ENCODE measurements around the gene UBE4A. TPM values are rescaled to one million over a fixed set of nuclear protein-coding genes. Genes with fewer than 3 reads are reported as not detected.

Gene UBE4A
- total and polyA plus RNA-seq, 10 of the 15 experiments (the other 5 are each of a cell fraction or from before 2014, with no cell fraction given): 6.2 to 39.6 (median 30.3) TPM

GRCh38 chr11:118359295-118359958 is at the start of gene UBE4A (continued):
- peak; percentile 93 for TF ChIP-seq POLR2AphosphoS2 (IDR thresholded peaks at IDR 0.05; ENCODE audit: low read depth, low read length)
- peak; percentile 73 for TF ChIP-seq RELB (IDR thresholded peaks at IDR 0.05; ENCODE audit: low read depth)
- TF ChIP-seq BCLAF1 (IDR thresholded peaks at IDR 0.05): no peak
- TF ChIP-seq MYB (IDR thresholded peaks at IDR 0.05; ENCODE audit: borderline replicate concordance, low read depth, low read length): no peak
- TF ChIP-seq ZBED1 (IDR thresholded peaks at IDR 0.05; ENCODE audit: borderline replicate concordance): no peak
- peak; percentile 45; the same call in 1 of the 2 replicates for TF ChIP-seq MTA2 (IDR thresholded peaks at IDR 0.05; ENCODE audit: low read depth)
- peak; percentile 92 for TF ChIP-seq PML (IDR thresholded peaks at IDR 0.05; ENCODE audit: low read length)
- no peak for TF ChIP-seq STAT1 (conservative IDR thresholded peaks at IDR 0.05)
- no peak for TF ChIP-seq BMI1 (IDR thresholded peaks at IDR 0.05; ENCODE audit: borderline replicate concordance)
- peak; percentile 49; the same call in 1 of the 2 replicates for TF ChIP-seq GATAD2B (conservative IDR thresholded peaks at IDR 0.05; ENCODE audit: low read depth)
- TF ChIP-seq BRCA1 (IDR thresholded peaks at IDR 0.05; ENCODE audit: low read depth, low read length): no peak
- peak; percentile 23; the same call in 1 of the 2 replicates for TF ChIP-seq SMC3 (IDR thresholded peaks at IDR 0.05; ENCODE audit: borderline replicate concordance, low read length)
- TF ChIP-seq ETV6 (conservative IDR thresholded peaks at IDR 0.05 in 1 of 2, IDR thresholded peaks at IDR 0.05 in 1 of 2; ENCODE audit: borderline replicate concordance in 1 of 2, low read depth in 1 of 2): peak in 1 of 2 experiments; percentile 77; a peak in 2 of 4 replicates
- TF ChIP-seq NFYB (IDR thresholded peaks at IDR 0.05; ENCODE audit: insufficient read depth, low read depth, low read length): no peak
- no peak for TF ChIP-seq TCF7 (IDR thresholded peaks at IDR 0.05; ENCODE audit: borderline replicate concordance)
- 0 out of 2 replicates have a peak, but pooled peaks have one; percentile 28 for TF ChIP-seq WRNIP1 (IDR thresholded peaks at IDR 0.05; ENCODE audit: borderline replicate concordance, low read depth, low read length)
- TF ChIP-seq MYC (IDR thresholded peaks at IDR 0.05; ENCODE audit: insufficient read depth, insufficient read length, insufficient replicate concordance, low read length, severe bottlenecking): peak; percentile 72
- peak; percentile 5 to 78; a peak in 3 of 4 replicates for TF ChIP-seq SRF (IDR thresholded peaks at IDR 0.05; ENCODE audit: low read depth in 2 of 2, low read length in 2 of 2)
- TF ChIP-seq PBX3 (IDR thresholded peaks at IDR 0.05; ENCODE audit: insufficient replicate concordance, low read depth, low read length): no peak
- peak; percentile 98 for TF ChIP-seq POLR2AphosphoS5 (IDR thresholded peaks at IDR 0.05; ENCODE audit: low read length)
- peak; percentile 71; the same call in 1 of the 2 replicates for TF ChIP-seq RB1 (IDR thresholded peaks at IDR 0.05; ENCODE audit: borderline replicate concordance)
- TF ChIP-seq NR2C2 (IDR thresholded peaks at IDR 0.05; ENCODE audit: borderline replicate concordance, control insufficient read depth, insufficient read length, low read depth): no peak
- TF ChIP-seq YBX1 (IDR thresholded peaks at IDR 0.05): no peak
- TF ChIP-seq RAD21 (IDR thresholded peaks at IDR 0.05; ENCODE audit: insufficient read depth, low read depth, low read length): no peak
- TF ChIP-seq BHLHE40 (IDR thresholded peaks at IDR 0.05; ENCODE audit: borderline replicate concordance in 1 of 2, low read depth in 2 of 2, low read length in 1 of 2): peak; percentile 65 to 70; a peak in 3 of 4 replicates
